SK-N-SH (cell line): ENCODE measurements around the gene ABCA9. TPM values are rescaled to one million over a fixed set of nuclear protein-coding genes. Genes with fewer than 3 reads are reported as not detected.

Experiments used
- CTCF ChIA-PET: fragments of 300-600, 350-600 bp; formaldehyde crosslinking; extraction: SDS; loops from one replicate; lab custom pipeline; 2021; lab: Yijun Ruan, JAX
- POLR2A ChIA-PET: fragments of 350-600 bp; sonication (Branson Sonifier 250); formaldehyde crosslinking; extraction: SDS; loops from one replicate; lab custom pipeline; 2020; ENCODE audit warnings: antibody characterized with exemption, inconsistent platforms; lab: Yijun Ruan, JAX
- DNase-seq: peaks from one replicate; pipeline ENCODE4 v3.0.0; 2012
- H2AFZ ChIP-seq: fragments of 200-600 bp; sonication (generic); 2 replicates; pipeline ENCODE4 v1.8.1; 2016; ENCODE audit warnings: antibody characterized with exemption, mild to moderate bottlenecking, low read depth
- H3F3A ChIP-seq: fragments of 200-600 bp; sonication (generic); replicated peaks from 2 replicates; pipeline ENCODE3; 2016; ENCODE audit warnings: antibody characterized with exemption, mild to moderate bottlenecking; ENCODE audit not compliant: insufficient read depth
- H3K27ac ChIP-seq, 2 experiments: fragments of 200-500 bp in 1 of 2; fragments of 200-600 bp in 1 of 2; sonication (Bioruptor generic) in 1 of 2; sonication (generic), shearing (Covaris generic) in 1 of 2; 2 replicates each; pipeline versions ENCODE4 v1.5.1 to v1.6.1; 2014 to 2016; ENCODE audit warnings: low read depth in 2 of 2, inconsistent platforms in 1 of 2, low read length in 1 of 2, mild to moderate bottlenecking in 1 of 2, mixed read lengths in 1 of 2
- H3K27me3 ChIP-seq: fragments of 200-600 bp; sonication (generic), shearing (Covaris generic); 2 replicates; pipeline ENCODE4 v1.6.1; 2016; ENCODE audit warnings: mixed run types; ENCODE audit not compliant: insufficient read depth
- H3K36me3 ChIP-seq, 2 experiments: fragments of 200-500 bp in 1 of 2; fragments of 200-600 bp in 1 of 2; sonication (Bioruptor generic) in 1 of 2; sonication (generic) in 1 of 2; replicated peaks in 1 of 2; 2 replicates each; pipeline versions ENCODE3 to v1.5.1; 2014 to 2016; ENCODE audit warnings: low read length in 1 of 2, mild to moderate bottlenecking in 1 of 2; ENCODE audit not compliant: insufficient read depth in 2 of 2, control insufficient read depth in 1 of 2
- H3K4me1 ChIP-seq, 2 experiments: fragments of 200-500 bp in 1 of 2; fragments of 200-600 bp in 1 of 2; sonication (Bioruptor generic) in 1 of 2; sonication (generic), shearing (Covaris generic) in 1 of 2; 2 replicates each; pipeline versions ENCODE4 v1.5.1 to v1.6.1; 2014 to 2016; ENCODE audit warnings: low read depth in 1 of 2, low read length in 1 of 2, mixed run types in 1 of 2; ENCODE audit not compliant: insufficient read depth in 2 of 2, control insufficient read depth in 1 of 2
- H3K4me2 ChIP-seq: fragments of 200-600 bp; sonication (generic), shearing (Covaris generic); 2 replicates; pipeline ENCODE4 v1.6.1; 2017; ENCODE audit warnings: mixed run types
- H3K4me3 ChIP-seq, 2 experiments: fragments of 200-500 bp in 1 of 2; fragments of 200-600 bp in 1 of 2; sonication (Bioruptor generic) in 1 of 2; sonication (generic), shearing (Covaris generic) in 1 of 2; 2 replicates each; pipeline versions ENCODE4 v1.5.1 to v1.8.1; 2014 to 2016; ENCODE audit warnings: low read depth in 2 of 2, inconsistent platforms in 1 of 2, low read length in 1 of 2, mild to moderate bottlenecking in 1 of 2, mixed read lengths in 1 of 2, moderate library complexity in 1 of 2
- H3K79me2 ChIP-seq: fragments of 200-600 bp; sonication (generic); 2 replicates; pipeline ENCODE4 v1.8.1; 2017; ENCODE audit warnings: mild to moderate bottlenecking; ENCODE audit not compliant: insufficient read depth
- H3K9ac ChIP-seq: fragments of 200-600 bp; sonication (generic); 2 replicates; pipeline ENCODE4 v1.6.1; 2017; ENCODE audit warnings: mixed run types
- H3K9me2 ChIP-seq: fragments of 200-600 bp; sonication (generic); 2 replicates; pipeline ENCODE4 v1.6.1; 2017; ENCODE audit warnings: mixed run types
- H3K9me3 ChIP-seq: fragments of 200-600 bp; sonication (generic); 2 replicates; pipeline ENCODE4 v1.6.1; 2017; ENCODE audit warnings: mixed run types, mild to moderate bottlenecking, moderate library complexity
- H4K20me1 ChIP-seq: fragments of 200-600 bp; sonication (generic); 2 replicates; pipeline ENCODE4 v1.6.1; 2017; ENCODE audit warnings: mild to moderate bottlenecking, mixed run types; ENCODE audit not compliant: insufficient read depth
- ELF1 ChIP-seq: IDR thresholded peaks from 2 replicates; pipeline ENCODE4 v1.4.0; 2012
- EP300 ChIP-seq, 2 experiments: IDR thresholded peaks; 2 replicates each; pipeline versions ENCODE4 v1.4.0 to v1.6.1; 2012; ENCODE audit warnings: borderline replicate concordance in 1 of 2, low read depth in 1 of 2, low read length in 1 of 2
- EZH2phosphoT487 ChIP-seq: fragments of 200-600 bp; sonication (generic); IDR thresholded peaks from 2 replicates; pipeline ENCODE4 v1.6.1; 2017; ENCODE audit warnings: low read depth, mixed run types, mild to moderate bottlenecking, antibody characterized with exemption, moderate library complexity, borderline replicate concordance
- FOSL2 ChIP-seq: IDR thresholded peaks from 2 replicates; pipeline ENCODE4 v1.4.0; 2012; ENCODE audit warnings: low read depth, mild to moderate bottlenecking, moderate library complexity, borderline replicate concordance
- FOXM1 ChIP-seq: IDR thresholded peaks from 2 replicates; pipeline ENCODE4 v1.4.0; 2012; ENCODE audit warnings: low read depth, mild to moderate bottlenecking
- GABPA ChIP-seq: IDR thresholded peaks from 2 replicates; pipeline ENCODE4 v1.4.0; 2012; ENCODE audit warnings: low read depth, mild to moderate bottlenecking
- JUND ChIP-seq: IDR thresholded peaks from 2 replicates; pipeline ENCODE4 v1.4.0; 2012
- MEF2A ChIP-seq: IDR thresholded peaks from 2 replicates; pipeline ENCODE4 v1.4.0; 2012; ENCODE audit warnings: low read depth, borderline replicate concordance
- MXI1 ChIP-seq: IDR thresholded peaks from 2 replicates; pipeline ENCODE4 v1.6.1; 2012; ENCODE audit warnings: mild to moderate bottlenecking, low read depth, low read length, improper control_type of control experiment
- NRF1 ChIP-seq: IDR thresholded peaks from 2 replicates; pipeline ENCODE4 v1.6.1; 2012; ENCODE audit warnings: low read depth, mild to moderate bottlenecking, low read length
- PBX3 ChIP-seq: IDR thresholded peaks from 2 replicates; pipeline ENCODE4; 2012
- POLR2AphosphoS5 ChIP-seq: IDR thresholded peaks from 2 replicates; pipeline ENCODE4 v1.6.1; 2012; ENCODE audit warnings: low read depth, low read length
- RFX5 ChIP-seq: IDR thresholded peaks from 2 replicates; pipeline ENCODE4 v1.6.1; 2012; ENCODE audit warnings: mild to moderate bottlenecking, improper control_type of control experiment, low read length
- SIN3A ChIP-seq: IDR thresholded peaks from 2 replicates; pipeline ENCODE4 v1.6.1; 2012; ENCODE audit warnings: low read depth, mild to moderate bottlenecking, low read length, moderate library complexity, borderline replicate concordance
- TAF1 ChIP-seq: IDR thresholded peaks from 2 replicates; pipeline ENCODE4 v1.6.1; 2012; ENCODE audit warnings: low read depth, mild to moderate bottlenecking, low read length, moderate library complexity, borderline replicate concordance
- TCF12 ChIP-seq: IDR thresholded peaks from 2 replicates; pipeline ENCODE4 v1.4.0; 2012
- TEAD4 ChIP-seq: IDR thresholded peaks from 2 replicates; pipeline ENCODE4 v1.4.0; 2012; ENCODE audit warnings: mild to moderate bottlenecking, borderline replicate concordance; ENCODE audit not compliant: insufficient read depth
- WGBS: methylation state at CpG from one replicate; pipeline ENCODE4 v1.1.6; 2017; ENCODE audit warnings: low lambda C conversion rate; 5-methylcytosine and 5-hydroxymethylcytosine counted together
- polyA plus RNA-seq, 3 experiments: library from polyadenylated mRNA; depleted of rRNA; stranded (reverse); fragments of >200 nt; gene quantifications; 2 replicates each; pipeline ENCODE4 v1.2.3, GENCODE V29; 2012
- TF ChIP-seq, protein P1 (sequence below): fragments of 200-600 bp; sonication (generic); IDR thresholded peaks from 2 replicates; pipeline ENCODE4 v1.6.1; 2017; ENCODE audit warnings: antibody characterized with exemption, mild to moderate bottlenecking, moderate library complexity
- TF ChIP-seq, protein P2 (sequence below): fragments of 150-350 bp; IDR thresholded peaks from 2 replicates; pipeline ENCODE4 v1.6.1; 2016; ENCODE audit warnings: mild to moderate bottlenecking, low read depth, low read length
- TF ChIP-seq, protein P3 (sequence below): IDR thresholded peaks from 2 replicates; pipeline ENCODE4 v1.6.1; 2012; ENCODE audit warnings: mild to moderate bottlenecking, low read depth, low read length, moderate library complexity

The ABCA9 gene
- polyA plus RNA-seq, 1 of the 3 experiments (the other 2 are of a cell fraction), result 0.07 TPM

DNA sequence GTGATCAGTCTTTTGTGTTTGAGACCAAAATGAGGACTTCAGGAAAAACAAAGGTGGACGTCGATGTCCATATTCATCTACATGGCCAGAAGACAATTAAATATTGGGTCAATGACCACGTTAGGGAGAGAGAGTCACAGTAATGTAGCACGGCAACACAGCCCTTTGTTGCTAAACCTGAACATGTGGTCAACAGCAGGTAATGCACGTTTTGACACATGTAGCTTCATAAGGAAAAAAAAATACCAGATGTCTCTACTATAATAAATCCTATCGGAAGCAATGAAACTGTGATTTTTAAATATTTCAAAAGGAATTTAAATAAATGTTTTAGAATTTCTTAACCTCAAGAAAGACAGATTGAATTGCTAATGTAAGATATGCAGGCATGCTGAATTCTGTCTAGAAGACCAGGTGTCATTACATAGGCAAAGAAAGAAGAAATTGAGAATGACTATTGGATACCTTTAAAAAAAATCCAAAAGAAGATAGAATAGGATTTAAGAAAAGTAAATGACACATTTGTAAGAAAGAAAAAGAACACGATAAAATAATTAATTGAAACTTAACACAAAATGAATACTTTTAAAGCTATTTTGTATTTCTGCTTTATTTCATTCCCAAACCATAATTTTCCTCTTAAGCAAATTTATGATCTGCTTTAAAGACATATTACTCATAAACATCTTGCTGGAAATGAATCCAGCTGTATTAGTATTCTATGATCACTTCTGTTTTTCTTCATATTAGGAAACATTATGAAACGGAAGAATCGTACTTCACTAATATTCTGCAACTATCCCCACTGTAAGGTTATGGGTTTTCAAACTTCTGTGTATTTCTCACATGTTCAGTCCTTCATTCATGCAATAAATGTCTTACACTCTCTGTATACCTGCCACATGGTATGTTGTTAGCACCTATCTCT lies 135.7 kb downstream of the ABCA9 start:
- H3F3A ChIP-seq, result no peaks in the 10 kb centered on the region
- H3K79me2 ChIP-seq, result no peaks in the 10 kb centered on the region
- ChIA-PET POLR2A (no interaction called here), CTCF (interaction anchor here (0.7 to 1.6 kb wide), 2 partner anchors 13 to 288 kb away, joined by 3 to 4 read pairs; no protein-coding TSS in a partner anchor)
- H4K20me1 ChIP-seq, result no peaks in the 10 kb centered on the region
- 27% methylated on average over 9 of the region's 9 CpGs for WGBS
- no peak overlapping the region for H3K4me2 ChIP-seq
- TF ChIP-seq MXI1 (no peak), MEF2A (no peak), ELF1 (no peak), EZH2phosphoT487 (no peak), NRF1 (no peak), SIN3A (no peak), TCF12 (no peak), POLR2AphosphoS5 (no peak), RFX5 (no peak), FOSL2 (no peak), EP300 (IDR thresholded peaks at IDR 0.05; ENCODE audit: borderline replicate concordance in 1 of 2, low read depth in 1 of 2, low read length in 1 of 2) (no peak), JUND (no peak), TAF1 (no peak), PBX3 (no peak), TEAD4 (no peak), FOXM1 (no peak), GABPA (no peak)
- TF ChIP-seq, protein P1, sequence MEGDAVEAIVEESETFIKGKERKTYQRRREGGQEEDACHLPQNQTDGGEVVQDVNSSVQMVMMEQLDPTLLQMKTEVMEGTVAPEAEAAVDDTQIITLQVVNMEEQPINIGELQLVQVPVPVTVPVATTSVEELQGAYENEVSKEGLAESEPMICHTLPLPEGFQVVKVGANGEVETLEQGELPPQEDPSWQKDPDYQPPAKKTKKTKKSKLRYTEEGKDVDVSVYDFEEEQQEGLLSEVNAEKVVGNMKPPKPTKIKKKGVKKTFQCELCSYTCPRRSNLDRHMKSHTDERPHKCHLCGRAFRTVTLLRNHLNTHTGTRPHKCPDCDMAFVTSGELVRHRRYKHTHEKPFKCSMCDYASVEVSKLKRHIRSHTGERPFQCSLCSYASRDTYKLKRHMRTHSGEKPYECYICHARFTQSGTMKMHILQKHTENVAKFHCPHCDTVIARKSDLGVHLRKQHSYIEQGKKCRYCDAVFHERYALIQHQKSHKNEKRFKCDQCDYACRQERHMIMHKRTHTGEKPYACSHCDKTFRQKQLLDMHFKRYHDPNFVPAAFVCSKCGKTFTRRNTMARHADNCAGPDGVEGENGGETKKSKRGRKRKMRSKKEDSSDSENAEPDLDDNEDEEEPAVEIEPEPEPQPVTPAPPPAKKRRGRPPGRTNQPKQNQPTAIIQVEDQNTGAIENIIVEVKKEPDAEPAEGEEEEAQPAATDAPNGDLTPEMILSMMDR, result no peak
- TF ChIP-seq, protein P2, sequence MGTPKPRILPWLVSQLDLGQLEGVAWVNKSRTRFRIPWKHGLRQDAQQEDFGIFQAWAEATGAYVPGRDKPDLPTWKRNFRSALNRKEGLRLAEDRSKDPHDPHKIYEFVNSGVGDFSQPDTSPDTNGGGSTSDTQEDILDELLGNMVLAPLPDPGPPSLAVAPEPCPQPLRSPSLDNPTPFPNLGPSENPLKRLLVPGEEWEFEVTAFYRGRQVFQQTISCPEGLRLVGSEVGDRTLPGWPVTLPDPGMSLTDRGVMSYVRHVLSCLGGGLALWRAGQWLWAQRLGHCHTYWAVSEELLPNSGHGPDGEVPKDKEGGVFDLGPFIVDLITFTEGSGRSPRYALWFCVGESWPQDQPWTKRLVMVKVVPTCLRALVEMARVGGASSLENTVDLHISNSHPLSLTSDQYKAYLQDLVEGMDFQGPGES, result no peak
- TF ChIP-seq, protein P3, sequence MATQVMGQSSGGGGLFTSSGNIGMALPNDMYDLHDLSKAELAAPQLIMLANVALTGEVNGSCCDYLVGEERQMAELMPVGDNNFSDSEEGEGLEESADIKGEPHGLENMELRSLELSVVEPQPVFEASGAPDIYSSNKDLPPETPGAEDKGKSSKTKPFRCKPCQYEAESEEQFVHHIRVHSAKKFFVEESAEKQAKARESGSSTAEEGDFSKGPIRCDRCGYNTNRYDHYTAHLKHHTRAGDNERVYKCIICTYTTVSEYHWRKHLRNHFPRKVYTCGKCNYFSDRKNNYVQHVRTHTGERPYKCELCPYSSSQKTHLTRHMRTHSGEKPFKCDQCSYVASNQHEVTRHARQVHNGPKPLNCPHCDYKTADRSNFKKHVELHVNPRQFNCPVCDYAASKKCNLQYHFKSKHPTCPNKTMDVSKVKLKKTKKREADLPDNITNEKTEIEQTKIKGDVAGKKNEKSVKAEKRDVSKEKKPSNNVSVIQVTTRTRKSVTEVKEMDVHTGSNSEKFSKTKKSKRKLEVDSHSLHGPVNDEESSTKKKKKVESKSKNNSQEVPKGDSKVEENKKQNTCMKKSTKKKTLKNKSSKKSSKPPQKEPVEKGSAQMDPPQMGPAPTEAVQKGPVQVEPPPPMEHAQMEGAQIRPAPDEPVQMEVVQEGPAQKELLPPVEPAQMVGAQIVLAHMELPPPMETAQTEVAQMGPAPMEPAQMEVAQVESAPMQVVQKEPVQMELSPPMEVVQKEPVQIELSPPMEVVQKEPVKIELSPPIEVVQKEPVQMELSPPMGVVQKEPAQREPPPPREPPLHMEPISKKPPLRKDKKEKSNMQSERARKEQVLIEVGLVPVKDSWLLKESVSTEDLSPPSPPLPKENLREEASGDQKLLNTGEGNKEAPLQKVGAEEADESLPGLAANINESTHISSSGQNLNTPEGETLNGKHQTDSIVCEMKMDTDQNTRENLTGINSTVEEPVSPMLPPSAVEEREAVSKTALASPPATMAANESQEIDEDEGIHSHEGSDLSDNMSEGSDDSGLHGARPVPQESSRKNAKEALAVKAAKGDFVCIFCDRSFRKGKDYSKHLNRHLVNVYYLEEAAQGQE, result no peak
- H3K27me3 ChIP-seq, result peaks cover 4% of the 10 kb centered on the region; the same call in 1 of the 2 replicates
- H3K9me3 ChIP-seq, result no peaks in the 10 kb centered on the region
- no peaks in the 10 kb centered on the region for H3K9me2 ChIP-seq
- no peak overlapping the region for H3K9ac ChIP-seq
- DNase-seq, result no peak
- no peaks in the 10 kb centered on the region for H3K36me3 ChIP-seq
- no peaks in the 10 kb centered on the region for H3K4me1 ChIP-seq
- H3K4me3 ChIP-seq, result no peak overlapping the region
- no peak overlapping the region for H3K27ac ChIP-seq
- no peak overlapping the region for H2AFZ ChIP-seq
